CD14-positive monocyte (primary cell): Measurements from ENCODE around the gene GFOD1. TPM values are rescaled to one million over a fixed set of nuclear protein-coding genes. Genes with fewer than 3 reads are reported as not detected.

Experiments
- DNase-seq, 3 donors: peaks; one replicate each; pipeline ENCODE4 v3.0.0-alpha.2; 2011 to 2022
- H2AFZ ChIP-seq: 2 replicates; pipeline ENCODE4 v1.6.0; 2012; ENCODE audit warnings: mild to moderate bottlenecking, low read depth, low read length, inconsistent platforms; ENCODE audit not compliant: insufficient read depth, poor library complexity, severe bottlenecking
- H3K27ac ChIP-seq, 2 donors: 1 replicate in 1 of 2; 2 replicates in 1 of 2; pipeline ENCODE4 v1.5.1; 2012 to 2013; ENCODE audit warnings: low read length in 2 of 2, control low read depth in 1 of 2, inconsistent platforms in 1 of 2, low read depth in 1 of 2, mild to moderate bottlenecking in 1 of 2
- H3K27me3 ChIP-seq, 2 donors: one replicate each; pipeline versions ENCODE4 v1.6.0 to v1.6.1; 2011 to 2013; ENCODE audit warnings: low read length in 2 of 2; ENCODE audit not compliant: control insufficient read depth in 2 of 2, insufficient read depth in 2 of 2
- H3K36me3 ChIP-seq, 2 donors: replicated peaks in 1 of 2; 1 replicate in 1 of 2; 2 replicates in 1 of 2; pipeline versions ENCODE4 v1.5.1 to v1.6.1; 2012 to 2013; ENCODE audit warnings: low read length in 2 of 2, control low read depth in 1 of 2, inconsistent platforms in 1 of 2, mild to moderate bottlenecking in 1 of 2; ENCODE audit not compliant: insufficient read depth in 2 of 2, control insufficient read depth in 1 of 2
- H3K4me1 ChIP-seq, 2 donors: 1 replicate in 1 of 2; 2 replicates in 1 of 2; pipeline versions ENCODE4 v1.5.1 to v1.6.1; 2012 to 2013; ENCODE audit warnings: low read length in 2 of 2, control low read depth in 1 of 2, inconsistent platforms in 1 of 2, mild to moderate bottlenecking in 1 of 2, moderate library complexity in 1 of 2; ENCODE audit not compliant: insufficient read depth in 2 of 2, control insufficient read depth in 1 of 2
- H3K4me2 ChIP-seq: replicated peaks from 2 replicates; pipeline ENCODE3; 2012; ENCODE audit warnings: low read length, moderate library complexity, mild to moderate bottlenecking; ENCODE audit not compliant: poor library complexity, severe bottlenecking; ENCODE audit errors: extremely low read depth
- H3K4me3 ChIP-seq, 3 experiments: fragments of 200-600 bp in 1 of 3; sonication (generic) in 1 of 3; replicated peaks in 1 of 3; 1 replicate in 2 of 3; 2 replicates in 1 of 3; pipeline ENCODE4 v1.5.1; 2011 to 2013; ENCODE audit warnings: low read length in 3 of 3, mild to moderate bottlenecking in 3 of 3, control low read depth in 2 of 3, low read depth in 2 of 3, inconsistent platforms in 1 of 3, moderate library complexity in 1 of 3
- H3K79me2 ChIP-seq: 2 replicates; pipeline ENCODE4 v1.6.0; 2012; ENCODE audit warnings: mild to moderate bottlenecking, control low read depth, inconsistent platforms, low read length, moderate library complexity; ENCODE audit not compliant: insufficient read depth
- H3K9ac ChIP-seq: 2 replicates; pipeline ENCODE4 v1.6.0; 2017; ENCODE audit warnings: low read length, mild to moderate bottlenecking; ENCODE audit not compliant: insufficient read depth, poor library complexity, severe bottlenecking
- H3K9me3 ChIP-seq, 2 donors: replicated peaks in 1 of 2; 1 replicate in 1 of 2; 2 replicates in 1 of 2; pipeline versions ENCODE4 v1.5.1 to v1.6.1; 2012 to 2013; ENCODE audit warnings: low read length in 2 of 2, control low read depth in 1 of 2; ENCODE audit not compliant: control insufficient read depth in 1 of 2, insufficient read depth in 1 of 2
- H4K20me1 ChIP-seq: 2 replicates; pipeline ENCODE4 v1.6.0; 2012; ENCODE audit warnings: mild to moderate bottlenecking, low read length, control low read depth, moderate library complexity; ENCODE audit not compliant: insufficient read depth
- H3K27ac Mint-ChIP-seq, 7 donors: one replicate each; pipeline ENCODE4 v1.8.0; 2020; ENCODE audit warnings: mild to moderate bottlenecking in 7 of 7, mixed read lengths in 7 of 7, moderate library complexity in 6 of 7, inconsistent platforms in 2 of 7
- H3K27me3 Mint-ChIP-seq, 3 donors: one replicate each; pipeline ENCODE4 v1.8.0; 2021 to 2022; ENCODE audit warnings: low read depth in 3 of 3, mild to moderate bottlenecking in 3 of 3, mixed read lengths in 3 of 3, moderate library complexity in 3 of 3, inconsistent platforms in 1 of 3
- H3K36me3 Mint-ChIP-seq, 2 donors: one replicate each; pipeline ENCODE4 v1.8.0; 2020; ENCODE audit warnings: mixed read lengths in 2 of 2, inconsistent platforms in 1 of 2, mild to moderate bottlenecking in 1 of 2
- H3K4me1 Mint-ChIP-seq: one replicate; pipeline ENCODE4 v1.8.0; 2020; ENCODE audit warnings: mild to moderate bottlenecking, mixed read lengths
- H3K4me3 Mint-ChIP-seq, 2 donors: one replicate each; pipeline ENCODE4 v1.8.0; 2020; ENCODE audit warnings: mild to moderate bottlenecking in 2 of 2, mixed read lengths in 2 of 2, moderate library complexity in 1 of 2
- H3K9me3 Mint-ChIP-seq, 7 donors: one replicate each; pipeline ENCODE4 v1.8.0; 2020 to 2022; ENCODE audit warnings: mixed read lengths in 7 of 7, mild to moderate bottlenecking in 6 of 7, moderate library complexity in 6 of 7, inconsistent platforms in 2 of 7
- WGBS: methylation state at CpG from one replicate; pipeline ENCODE4 v1.1.5; 2013; ENCODE audit warnings: missing lambda C conversion rate; ENCODE audit not compliant: insufficient coverage; 5-methylcytosine and 5-hydroxymethylcytosine counted together
- intact Hi-C, 2 donors: fragments of 100-400 bp; cut with micrococcal nuclease; formaldehyde crosslinking; loops; one replicate each; pipeline versions ENCODE4 v1.15.0 to v1.15.1; 2023
- polyA plus RNA-seq, 3 donors: library from polyadenylated mRNA; depleted of rRNA in 1 of 3; unstranded in 2 of 3; stranded (reverse) in 1 of 3; fragments of 300-500 nt in 2 of 3; fragments of >200 nt in 1 of 3; fragmentation: Illumina TruSeq in 2 of 3; gene quantifications; 1 replicate in 2 of 3; 2 replicates in 1 of 3; pipeline ENCODE4 v1.2.3, GENCODE V29; 2012 to 2021
- TF ChIP-seq, protein P1 (sequence below): fragments of 200-600 bp; IDR thresholded peaks from one replicate; pipeline ENCODE4 v1.8.0; 2022; ENCODE audit warnings: antibody characterized with exemption, mild to moderate bottlenecking

Gene GFOD1
- polyA plus RNA-seq, 3 donors: 2.4 to 8.7 (median 2.4) TPM

- H2AFZ ChIP-seq: no peak overlapping the region
- TF ChIP-seq, protein P1, sequence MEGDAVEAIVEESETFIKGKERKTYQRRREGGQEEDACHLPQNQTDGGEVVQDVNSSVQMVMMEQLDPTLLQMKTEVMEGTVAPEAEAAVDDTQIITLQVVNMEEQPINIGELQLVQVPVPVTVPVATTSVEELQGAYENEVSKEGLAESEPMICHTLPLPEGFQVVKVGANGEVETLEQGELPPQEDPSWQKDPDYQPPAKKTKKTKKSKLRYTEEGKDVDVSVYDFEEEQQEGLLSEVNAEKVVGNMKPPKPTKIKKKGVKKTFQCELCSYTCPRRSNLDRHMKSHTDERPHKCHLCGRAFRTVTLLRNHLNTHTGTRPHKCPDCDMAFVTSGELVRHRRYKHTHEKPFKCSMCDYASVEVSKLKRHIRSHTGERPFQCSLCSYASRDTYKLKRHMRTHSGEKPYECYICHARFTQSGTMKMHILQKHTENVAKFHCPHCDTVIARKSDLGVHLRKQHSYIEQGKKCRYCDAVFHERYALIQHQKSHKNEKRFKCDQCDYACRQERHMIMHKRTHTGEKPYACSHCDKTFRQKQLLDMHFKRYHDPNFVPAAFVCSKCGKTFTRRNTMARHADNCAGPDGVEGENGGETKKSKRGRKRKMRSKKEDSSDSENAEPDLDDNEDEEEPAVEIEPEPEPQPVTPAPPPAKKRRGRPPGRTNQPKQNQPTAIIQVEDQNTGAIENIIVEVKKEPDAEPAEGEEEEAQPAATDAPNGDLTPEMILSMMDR: no peak
- Mint-ChIP-seq H3K27me3 (peaks cover 0 to 3% (median 1%) of the 10 kb centered on the region in 3 donors), H3K9me3 (peaks cover 0 to under 1% (median 0%) of the 10 kb centered on the region in 7 donors), H3K4me3 (no peak overlapping the region), H3K4me1 (peaks cover 46% of the 10 kb centered on the region), H3K36me3 (peaks cover 0 to 2% of the 10 kb centered on the region in 2 donors), H3K27ac (no peak overlapping the region)
- H3K4me2 ChIP-seq: no peak overlapping the region
- H3K9ac ChIP-seq: no peak overlapping the region
- no peaks in the 10 kb centered on the region for H3K9me3 ChIP-seq
- intact Hi-C loops: loop anchor here in 1 of 2 donors (10.0 kb wide), 1 partner anchor 54 kb away; no protein-coding TSS in a partner anchor
- peak in 1 of 3 donors; percentile 50 for DNase-seq
- no CpG with 5 or more reads among the region's 3 CpGs for WGBS
- H3K79me2 ChIP-seq: peaks cover 31% of the 10 kb centered on the region
- no peaks in the 10 kb centered on the region for H3K27me3 ChIP-seq
- H3K36me3 ChIP-seq: no peaks in the 10 kb centered on the region
- peak overlapping the region in 1 of 2 donors; percentile 39 for H3K27ac ChIP-seq
- no peak overlapping the region for H3K4me3 ChIP-seq
- H4K20me1 ChIP-seq: no peaks in the 10 kb centered on the region
- peaks cover 54 to 61% of the 10 kb centered on the region in 2 donors for H3K4me1 ChIP-seq
These were observed 86.6 kb downstream of the GFOD1 start for GRCh38 chr6:13400772-13401171.

DNA sequence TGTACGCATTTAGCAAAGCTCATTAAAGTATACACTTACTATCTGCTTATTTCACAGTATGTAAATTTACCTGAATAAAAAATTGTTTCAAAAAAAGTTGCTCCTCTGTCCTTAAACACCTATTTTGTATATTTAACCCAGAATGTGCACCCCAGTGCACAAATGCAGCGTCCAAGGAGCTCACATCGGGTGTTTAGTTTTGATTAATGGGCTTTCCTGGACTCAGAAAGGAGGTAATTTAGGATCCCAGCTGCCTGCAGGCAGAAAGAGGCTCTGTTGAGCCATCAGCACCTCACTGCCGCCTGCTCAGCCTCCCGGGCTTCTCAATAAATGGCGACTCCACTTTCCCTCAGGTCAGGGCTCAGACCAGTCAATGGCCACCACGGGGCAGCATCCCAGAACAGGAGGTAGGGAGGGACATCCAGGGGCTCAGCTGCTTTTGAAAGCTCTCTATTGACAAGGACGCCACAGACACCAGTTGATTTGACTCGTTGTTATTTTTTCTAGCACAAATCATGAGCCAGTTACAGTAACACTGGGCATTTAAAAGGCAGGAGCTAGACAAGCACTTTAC lies 88.9 kb downstream of the GFOD1 start:
- no peak overlapping the region for H3K9ac ChIP-seq
- H3K27me3 Mint-ChIP-seq: peaks cover 1 to 3% (median 1%) of the 10 kb centered on the region in 3 donors
- H3K4me2 ChIP-seq: no peak overlapping the region
- peaks cover 0 to 1% (median 0%) of the 10 kb centered on the region in 7 donors for H3K9me3 Mint-ChIP-seq
- H3K4me1 Mint-ChIP-seq: peaks cover 33% of the 10 kb centered on the region
- peaks cover 42 to 47% of the 10 kb centered on the region in 2 donors for H3K4me1 ChIP-seq
- H3K4me3 Mint-ChIP-seq: no peak overlapping the region
- intact Hi-C loops: loop anchor here in 1 of 2 donors (5.0 kb wide), 2 partner anchors 61 to 64 kb away; no protein-coding TSS in a partner anchor
- peaks cover 0 to 2% of the 10 kb centered on the region in 2 donors for H3K36me3 Mint-ChIP-seq
- WGBS: 84% methylated on average over 8 of the region's 9 CpGs
- no peaks in the 10 kb centered on the region for H3K36me3 ChIP-seq
- H4K20me1 ChIP-seq: no peaks in the 10 kb centered on the region
- H2AFZ ChIP-seq: no peak overlapping the region
- peak overlapping the region in 3 of 7 donors; percentile 20 to 42 (median 24) for H3K27ac Mint-ChIP-seq
- no peak for DNase-seq
- H3K79me2 ChIP-seq: peaks cover 23% of the 10 kb centered on the region
- no peaks in the 10 kb centered on the region for H3K27me3 ChIP-seq
- H3K4me3 ChIP-seq: no peak overlapping the region
- no peak overlapping the region for H3K27ac ChIP-seq
- H3K9me3 ChIP-seq: no peaks in the 10 kb centered on the region
- TF ChIP-seq, protein P1: no peak
